Loucy (cell line): ENCODE results near the gene TMEM135.

Source experiments
- H2AFZ ChIP-seq: fragments of 200-600 bp; sonication (generic); 2 replicates; pipeline ENCODE4 v1.6.0; 2016; ENCODE audit warnings: antibody characterized with exemption, mild to moderate bottlenecking, low read length, moderate library complexity
- H3F3A ChIP-seq: fragments of 200-600 bp; 2 replicates; pipeline ENCODE4 v1.6.0; 2016; ENCODE audit warnings: antibody characterized with exemption, low read depth, mild to moderate bottlenecking
- H3K27me3 ChIP-seq: fragments of 200-600 bp; sonication (generic); 2 replicates; pipeline ENCODE4 v1.6.1; 2014; ENCODE audit warnings: low read length, mild to moderate bottlenecking; ENCODE audit not compliant: insufficient read depth, poor library complexity, severe bottlenecking
- H3K36me3 ChIP-seq: fragments of 200-600 bp; sonication (generic); 2 replicates; pipeline ENCODE4 v1.6.1; 2016; ENCODE audit warnings: low read length; ENCODE audit not compliant: insufficient read depth
- H3K4me1 ChIP-seq: fragments of 200-600 bp; sonication (generic); 2 replicates; pipeline ENCODE4 v1.5.1; 2014; ENCODE audit warnings: low read length, mild to moderate bottlenecking; ENCODE audit not compliant: insufficient read depth, poor library complexity, severe bottlenecking
- H3K4me2 ChIP-seq: fragments of 200-600 bp; sonication (generic); 2 replicates; pipeline ENCODE4 v1.6.0; 2014; ENCODE audit warnings: antibody characterized with exemption, low read length, low read depth, mild to moderate bottlenecking; ENCODE audit not compliant: poor library complexity, severe bottlenecking
- H3K4me3 ChIP-seq: fragments of 200-600 bp; sonication (generic); 2 replicates; pipeline ENCODE4 v1.5.1; 2014; ENCODE audit warnings: low read length, mild to moderate bottlenecking, mixed read lengths; ENCODE audit not compliant: poor library complexity, severe bottlenecking
- H3K79me2 ChIP-seq: fragments of 200-600 bp; sonication (generic); 2 replicates; pipeline ENCODE4 v1.6.1; 2014; ENCODE audit warnings: low read length; ENCODE audit not compliant: insufficient read depth
- H3K9ac ChIP-seq: fragments of 200-600 bp; sonication (generic); 2 replicates; pipeline ENCODE4 v1.6.0; 2014; ENCODE audit warnings: mild to moderate bottlenecking, low read depth, low read length, moderate library complexity; ENCODE audit not compliant: poor library complexity, severe bottlenecking
- H3K9me2 ChIP-seq: fragments of 200-600 bp; sonication (generic); replicated peaks from 2 replicates; pipeline ENCODE4 v1.6.1; 2016; ENCODE audit warnings: low read depth, low read length, mixed read lengths
- H3K9me3 ChIP-seq: fragments of 200-600 bp; sonication (generic); 2 replicates; pipeline ENCODE4 v1.6.1; 2014; ENCODE audit warnings: mild to moderate bottlenecking, antibody characterized with exemption, low read length, low read depth; ENCODE audit not compliant: insufficient read depth
- H4K20me1 ChIP-seq: fragments of 200-600 bp; sonication (generic); 2 replicates; pipeline ENCODE4 v1.6.0; 2014; ENCODE audit warnings: antibody characterized with exemption, low read length, mild to moderate bottlenecking; ENCODE audit not compliant: insufficient read depth, poor library complexity, severe bottlenecking
- CTCF ChIP-seq: fragments of 200-600 bp; sonication (generic); conservative IDR thresholded peaks from 2 replicates; pipeline ENCODE4 v1.5.1; 2014; ENCODE audit warnings: mild to moderate bottlenecking, antibody characterized with exemption, low read length
- EZH2phosphoT487 ChIP-seq: fragments of 200-600 bp; IDR thresholded peaks from 2 replicates; pipeline ENCODE4 v1.6.1; 2018; ENCODE audit warnings: antibody characterized with exemption, mild to moderate bottlenecking, moderate library complexity, borderline replicate concordance

Gene TMEM135

GRCh38 chr11:87046824-87047223 lies 9.1 kb downstream of the TMEM135 start:
- Histone ChIP-seq H3F3A (no peaks in the 10 kb centered on the region), H3K4me2 (no peak overlapping the region), H3K27me3 (no peaks in the 10 kb centered on the region), H2AFZ (no peak overlapping the region), H3K9me2 (no peaks in the 10 kb centered on the region), H3K9me3 (no peaks in the 10 kb centered on the region; the same call in 1 of the 2 replicates), H3K79me2 (peaks cover 23% of the 10 kb centered on the region), H4K20me1 (no peaks in the 10 kb centered on the region), H3K36me3 (no peaks in the 10 kb centered on the region), H3K4me3 (no peak overlapping the region), H3K4me1 (peaks cover 8% of the 10 kb centered on the region), H3K9ac (no peak overlapping the region)
- TF ChIP-seq CTCF, result no peak
- no peak for TF ChIP-seq EZH2phosphoT487

GRCh38 chr11:87056091-87056490 lies 18.4 kb downstream of the TMEM135 start:
- H3K4me3 ChIP-seq, result no peak overlapping the region
- no peaks in the 10 kb centered on the region for H3K9me2 ChIP-seq
- no peak overlapping the region for H3K9ac ChIP-seq
- H3K79me2 ChIP-seq, result peaks cover 3% of the 10 kb centered on the region; the same call in 1 of the 2 replicates
- TF ChIP-seq EZH2phosphoT487 (no peak), CTCF (no peak)
- H3K4me2 ChIP-seq, result no peak overlapping the region
- H3F3A ChIP-seq, result no peaks in the 10 kb centered on the region
- no peaks in the 10 kb centered on the region for H3K36me3 ChIP-seq
- H2AFZ ChIP-seq, result no peak overlapping the region
- no peaks in the 10 kb centered on the region for H3K4me1 ChIP-seq
- no peaks in the 10 kb centered on the region for H3K27me3 ChIP-seq
- H3K9me3 ChIP-seq, result no peaks in the 10 kb centered on the region
- no peaks in the 10 kb centered on the region for H4K20me1 ChIP-seq

- no peak overlapping the region for H3K9ac ChIP-seq
- no peak for TF ChIP-seq CTCF
- TF ChIP-seq EZH2phosphoT487, result no peak
- H3F3A ChIP-seq, result no peaks in the 10 kb centered on the region
- no peaks in the 10 kb centered on the region for H3K4me1 ChIP-seq
- H3K9me3 ChIP-seq, result no peaks in the 10 kb centered on the region
- no peak overlapping the region for H2AFZ ChIP-seq
- H3K36me3 ChIP-seq, result no peaks in the 10 kb centered on the region
- peaks cover under 1% of the 10 kb centered on the region for H4K20me1 ChIP-seq
- H3K79me2 ChIP-seq, result peaks cover 3% of the 10 kb centered on the region; the same call in 1 of the 2 replicates
- H3K4me2 ChIP-seq, result no peak overlapping the region
- H3K27me3 ChIP-seq, result no peaks in the 10 kb centered on the region
- H3K4me3 ChIP-seq, result no peak overlapping the region
- H3K9me2 ChIP-seq, result no peaks in the 10 kb centered on the region
Measured at GRCh38 chr11:87057749-87058148, 20.0 kb downstream of the TMEM135 start.
